H7 (cell line): ENCODE data around the gene RTN1. TPM values are rescaled to one million over a fixed set of nuclear protein-coding genes. Genes with fewer than 3 reads are reported as not detected.
A peak's percentile ranks its signal among the peaks of the same experiment; 100 is the strongest.

Experiments used
- DNase-seq: peaks from one replicate; pipeline ENCODE4 v3.0.0; 2012
- H3K27me3 ChIP-seq: 2 replicates; pipeline ENCODE4 v1.6.0; 2011; ENCODE audit warnings: mild to moderate bottlenecking, low read length; ENCODE audit not compliant: control insufficient read depth, insufficient read depth
- H3K36me3 ChIP-seq: replicated peaks from 2 replicates; pipeline ENCODE4 v1.5.1; 2011; ENCODE audit warnings: low read length; ENCODE audit not compliant: control insufficient read depth, insufficient read depth
- H3K4me3 ChIP-seq: 2 replicates; pipeline ENCODE4 v1.5.1; 2011; ENCODE audit warnings: low read depth, mild to moderate bottlenecking, control low read depth, low read length, moderate library complexity; ENCODE audit not compliant: insufficient read depth
- total RNA-seq: library from RNA; depleted of rRNA; stranded (reverse); fragments of >200 nt; shearing (Covaris generic); gene quantifications from 2 replicates; pipeline ENCODE4 v1.2.3, GENCODE V29; 2014

Gene RTN1
- total RNA-seq, 1 experiment from 2014 or later: 0.42 TPM

DNA sequence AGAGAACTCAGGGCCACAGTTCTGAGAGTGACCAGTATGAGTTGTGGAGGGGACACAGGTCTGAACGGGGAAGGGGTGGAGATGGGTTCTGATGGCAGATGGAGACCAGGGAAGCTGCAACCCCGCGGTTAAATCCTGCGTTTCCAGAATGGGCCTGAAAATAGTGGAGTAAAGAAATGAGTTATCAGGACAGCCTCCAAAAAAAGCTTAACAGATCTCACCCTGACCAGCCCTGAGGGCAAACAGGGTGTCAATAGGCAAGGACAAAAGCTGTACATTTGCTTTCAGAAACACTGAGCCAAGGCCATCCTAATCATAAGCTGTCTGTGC, 555 bp upstream of the RTN1 start:
- DNase-seq: no peak
- peak overlapping the region; percentile 48 for H3K4me3 ChIP-seq
- H3K27me3 ChIP-seq: peaks cover 52% of the 10 kb centered on the region
- H3K36me3 ChIP-seq: no peaks in the 10 kb centered on the region

DNA sequence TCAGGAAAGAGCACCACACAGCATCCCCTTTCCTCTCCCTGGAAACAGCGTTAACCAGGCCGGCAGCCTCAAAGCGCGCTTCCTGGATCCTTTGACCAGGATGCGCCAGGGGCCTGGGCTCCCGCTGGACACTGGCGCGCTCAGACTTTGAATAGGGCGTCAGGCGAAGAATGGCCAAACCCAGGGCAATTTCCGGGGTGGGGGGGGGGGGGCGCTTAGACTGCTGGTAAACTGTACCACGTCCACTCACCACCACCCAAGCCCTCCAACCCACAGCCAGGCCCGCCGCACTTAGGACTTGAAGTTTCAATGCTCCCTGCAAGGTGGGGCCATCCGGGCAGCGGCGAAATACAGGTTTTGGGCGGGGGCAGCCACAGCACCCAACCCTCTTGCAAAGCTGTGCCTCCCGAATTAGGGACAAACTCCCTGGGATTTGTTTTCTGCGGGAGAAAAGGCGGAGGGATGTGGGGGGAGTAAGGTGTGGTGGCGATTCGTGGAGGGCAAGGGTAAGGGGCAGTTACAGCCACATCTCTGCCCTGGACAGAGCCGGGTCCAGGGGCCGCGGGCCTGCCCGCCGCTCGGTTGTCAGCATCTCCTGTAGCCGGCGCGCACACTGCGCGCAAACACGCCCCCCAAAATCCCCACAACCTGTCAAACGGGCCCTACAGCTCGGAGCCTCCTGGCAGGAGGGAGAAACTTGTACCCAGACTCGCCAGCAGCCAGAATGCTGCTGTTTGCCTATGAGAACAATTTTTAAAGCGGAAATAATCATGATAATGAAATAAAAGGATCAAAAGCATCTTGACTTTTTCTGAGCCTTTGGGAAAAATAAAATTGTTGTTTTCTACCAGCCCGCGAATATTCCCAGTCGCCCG, 958 bp downstream of the RTN1 start:
- H3K4me3 ChIP-seq: peak overlapping the region; percentile 48; the same call in 1 of the 2 replicates
- H3K36me3 ChIP-seq: no peaks in the 10 kb centered on the region
- peak; percentile 63 for DNase-seq
- peaks cover 52% of the 10 kb centered on the region for H3K27me3 ChIP-seq

DNA sequence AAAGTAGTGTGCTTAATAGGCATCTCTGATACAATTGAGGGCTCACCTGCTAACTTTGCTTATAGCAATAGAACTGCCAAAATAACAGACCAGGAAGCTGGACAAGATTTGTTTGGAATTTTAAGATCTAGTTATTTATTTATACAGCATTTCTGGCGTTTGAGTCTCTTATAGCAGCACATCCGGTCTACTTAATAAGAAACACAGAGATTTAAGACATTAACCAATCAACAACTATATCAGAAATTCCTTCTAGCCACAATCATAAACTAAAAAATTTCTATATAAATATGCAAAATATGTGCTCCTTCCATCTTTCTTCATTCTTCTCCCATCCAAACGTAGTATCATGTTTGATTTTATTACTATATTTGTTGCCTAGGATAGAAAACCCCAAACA, 2.6 kb downstream of the RTN1 start:
- H3K4me3 ChIP-seq: no peak overlapping the region
- DNase-seq: no peak
- peaks cover 51% of the 10 kb centered on the region for H3K27me3 ChIP-seq
- H3K36me3 ChIP-seq: no peaks in the 10 kb centered on the region

- Histone ChIP-seq H3K27me3 (peaks cover 13% of the 10 kb centered on the region), H3K4me3 (no peak overlapping the region), H3K36me3 (no peaks in the 10 kb centered on the region)
- DNase-seq: no peak
Observed at GRCh38 chr14:59863806-59864525, 6.6 kb downstream of the RTN1 start.

DNA sequence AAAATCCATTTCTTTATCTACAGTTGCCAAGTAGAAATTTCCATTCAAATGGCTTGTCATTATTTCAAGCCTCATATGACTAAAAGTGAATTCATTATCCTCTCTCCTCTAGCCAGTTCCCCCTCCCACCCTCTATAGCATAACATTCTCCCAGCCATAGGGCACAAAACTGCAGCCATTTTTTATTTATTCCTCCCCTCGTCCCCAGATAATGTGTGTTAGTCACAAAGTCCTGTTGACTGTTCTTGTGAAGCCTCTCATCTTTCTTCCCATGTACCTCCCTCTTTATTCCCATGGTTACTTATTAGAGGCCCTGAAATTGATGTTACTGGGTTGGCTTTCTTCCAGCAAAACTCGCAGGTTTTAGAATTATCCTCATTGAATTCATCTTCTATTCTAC, 13.2 kb downstream of the RTN1 start:
- Histone ChIP-seq H3K36me3 (no peaks in the 10 kb centered on the region), H3K27me3 (no peaks in the 10 kb centered on the region; the same call in 1 of the 2 replicates), H3K4me3 (no peak overlapping the region)
- DNase-seq: no peak

- Histone ChIP-seq H3K27me3 (no peaks in the 10 kb centered on the region; the same call in 1 of the 2 replicates), H3K4me3 (no peak overlapping the region), H3K36me3 (no peaks in the 10 kb centered on the region)
- no peak for DNase-seq
Observed at GRCh38 chr14:59852350-59852749, 18.2 kb downstream of the RTN1 start.

DNA sequence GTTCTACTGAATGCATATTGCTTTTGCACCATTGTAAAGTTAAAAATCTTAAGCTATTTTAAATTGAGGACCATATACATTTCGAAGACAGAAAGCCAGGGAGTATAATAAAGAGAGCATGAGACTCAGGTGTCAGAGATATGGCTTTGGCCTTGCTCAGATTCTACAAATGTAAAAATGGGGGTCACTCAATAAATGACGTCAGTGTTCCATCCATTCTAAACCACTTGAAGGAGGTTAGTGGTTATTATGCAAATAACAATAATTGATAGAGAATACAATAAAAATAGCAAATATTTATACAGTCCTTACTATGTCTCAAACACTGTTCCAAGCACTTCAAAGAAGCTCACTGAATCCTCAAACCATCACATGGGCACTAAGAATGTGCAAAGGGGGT, 20.1 kb downstream of the RTN1 start:
- no peak overlapping the region for H3K4me3 ChIP-seq
- H3K27me3 ChIP-seq: no peaks in the 10 kb centered on the region
- H3K36me3 ChIP-seq: no peaks in the 10 kb centered on the region
- no peak for DNase-seq

DNA sequence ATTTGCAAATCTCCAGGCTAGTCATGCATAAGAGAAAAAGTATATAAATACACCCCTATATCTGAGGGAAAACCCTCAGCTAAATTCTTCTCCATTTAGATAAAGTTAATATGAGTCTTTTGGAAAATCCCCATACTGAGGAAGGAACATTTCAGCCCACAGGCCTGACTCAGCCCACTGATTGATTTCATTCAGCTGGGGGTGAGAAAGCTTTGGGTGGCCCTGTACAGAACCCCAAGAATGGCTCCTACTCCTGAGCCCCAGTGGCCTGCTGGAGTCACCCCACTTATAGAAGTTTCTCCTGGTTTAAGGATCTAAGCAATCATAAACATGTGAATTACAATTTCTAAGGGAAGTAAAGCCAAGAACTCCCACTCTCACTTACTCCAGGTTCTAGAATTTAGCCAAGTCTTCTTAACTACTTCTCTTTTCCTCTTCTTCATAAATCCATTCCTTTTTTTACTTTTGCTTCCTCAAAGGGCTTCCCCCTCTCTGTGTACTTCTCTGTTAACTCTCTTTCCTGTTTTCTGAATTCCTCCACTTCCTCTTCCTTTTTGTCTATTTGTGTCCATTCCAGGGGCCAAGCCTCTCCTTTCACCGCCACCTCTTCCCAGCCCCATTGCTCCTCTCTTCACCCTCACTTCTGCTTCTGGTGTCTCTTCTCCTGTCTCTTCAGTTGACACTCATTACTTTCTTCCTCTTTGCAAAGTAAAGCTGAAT, 21.0 kb downstream of the RTN1 start:
- Histone ChIP-seq H3K27me3 (no peaks in the 10 kb centered on the region), H3K4me3 (no peak overlapping the region), H3K36me3 (no peaks in the 10 kb centered on the region)
- DNase-seq: no peak

GRCh38 chr14:59848671-59849070, 21.9 kb downstream of the RTN1 start:
- Histone ChIP-seq H3K27me3 (no peaks in the 10 kb centered on the region), H3K4me3 (no peak overlapping the region), H3K36me3 (no peaks in the 10 kb centered on the region)
- no peak for DNase-seq

DNA sequence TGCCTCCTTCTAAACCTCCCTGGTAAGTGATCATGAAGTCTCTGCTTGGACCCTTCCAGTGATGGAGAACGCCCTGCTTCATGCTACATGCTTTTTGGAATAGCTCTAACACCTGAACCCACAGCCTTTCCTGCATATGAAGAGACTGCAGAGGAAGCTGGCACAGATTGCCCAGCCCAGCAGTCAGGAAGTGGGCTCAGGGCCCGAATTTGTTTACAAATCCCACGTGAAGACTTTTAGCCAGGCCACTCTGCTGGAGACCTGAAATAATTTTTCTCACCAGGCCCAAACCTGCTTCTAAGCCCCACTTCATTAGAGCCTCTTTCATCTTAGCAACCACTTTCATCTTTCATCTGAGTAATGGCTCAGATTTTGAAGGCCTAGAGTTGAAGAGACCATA, 22.9 kb downstream of the RTN1 start:
- Histone ChIP-seq H3K4me3 (no peak overlapping the region), H3K36me3 (no peaks in the 10 kb centered on the region), H3K27me3 (no peaks in the 10 kb centered on the region)
- DNase-seq: no peak

DNA sequence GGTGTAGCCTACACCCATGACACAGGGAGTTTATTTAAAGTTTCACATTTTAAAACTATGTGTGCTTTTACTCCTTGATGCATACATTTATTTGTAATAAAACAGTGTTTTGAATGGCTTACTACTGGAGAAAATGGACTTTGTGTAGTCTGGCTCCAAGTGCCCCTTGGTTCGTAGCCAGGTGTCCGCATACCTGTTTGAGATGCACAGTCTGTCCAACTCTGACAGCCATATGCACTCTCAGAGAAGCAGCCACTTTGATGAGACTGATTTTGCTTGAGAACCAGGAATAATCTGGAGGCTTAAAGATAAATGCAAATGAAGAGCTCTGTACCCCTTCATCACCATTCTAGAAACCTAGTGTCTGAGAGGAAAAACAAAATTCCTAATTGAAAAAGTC, 24.0 kb downstream of the RTN1 start:
- Histone ChIP-seq H3K4me3 (no peak overlapping the region), H3K36me3 (no peaks in the 10 kb centered on the region), H3K27me3 (no peaks in the 10 kb centered on the region)
- no peak for DNase-seq

- H3K27me3 ChIP-seq: no peaks in the 10 kb centered on the region
- H3K4me3 ChIP-seq: no peak overlapping the region
- no peaks in the 10 kb centered on the region for H3K36me3 ChIP-seq
- no peak for DNase-seq
Observed at GRCh38 chr14:59845245-59845644, 25.3 kb downstream of the RTN1 start.

- no peaks in the 10 kb centered on the region for H3K36me3 ChIP-seq
Observed at GRCh38 chr14:59844186-59844812, 26.3 kb downstream of the RTN1 start.

DNA sequence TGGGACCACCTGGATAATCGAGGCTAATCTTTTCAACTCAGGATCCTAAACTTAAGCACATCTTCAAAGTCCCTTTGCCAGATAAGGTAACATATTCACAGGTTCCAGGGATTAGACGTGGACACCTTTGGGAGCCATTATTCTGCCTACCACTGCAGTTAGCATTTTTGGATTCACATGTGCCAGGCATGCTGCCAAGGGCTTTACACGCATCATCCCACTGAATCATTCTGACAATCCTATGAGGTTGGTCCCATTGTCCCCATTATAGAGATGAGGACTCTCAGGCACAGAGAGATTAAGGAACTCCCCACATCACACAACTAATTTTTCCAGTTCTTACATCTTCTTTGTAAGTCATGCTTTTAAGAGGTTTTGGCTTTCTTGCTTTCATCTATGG, 34.5 kb downstream of the RTN1 start:
- no peaks in the 10 kb centered on the region for H3K27me3 ChIP-seq
- no peak overlapping the region for H3K4me3 ChIP-seq
- no peak for DNase-seq
- no peaks in the 10 kb centered on the region for H3K36me3 ChIP-seq

More at GRCh38 chr14:59844186-59844812, 26.3 kb downstream of the RTN1 start:
- no peak overlapping the region for H3K4me3 ChIP-seq
- DNase-seq: no peak
- no peaks in the 10 kb centered on the region for H3K27me3 ChIP-seq
